ENCODE data around the gene TEX47.

The TEX47 gene

DNA sequence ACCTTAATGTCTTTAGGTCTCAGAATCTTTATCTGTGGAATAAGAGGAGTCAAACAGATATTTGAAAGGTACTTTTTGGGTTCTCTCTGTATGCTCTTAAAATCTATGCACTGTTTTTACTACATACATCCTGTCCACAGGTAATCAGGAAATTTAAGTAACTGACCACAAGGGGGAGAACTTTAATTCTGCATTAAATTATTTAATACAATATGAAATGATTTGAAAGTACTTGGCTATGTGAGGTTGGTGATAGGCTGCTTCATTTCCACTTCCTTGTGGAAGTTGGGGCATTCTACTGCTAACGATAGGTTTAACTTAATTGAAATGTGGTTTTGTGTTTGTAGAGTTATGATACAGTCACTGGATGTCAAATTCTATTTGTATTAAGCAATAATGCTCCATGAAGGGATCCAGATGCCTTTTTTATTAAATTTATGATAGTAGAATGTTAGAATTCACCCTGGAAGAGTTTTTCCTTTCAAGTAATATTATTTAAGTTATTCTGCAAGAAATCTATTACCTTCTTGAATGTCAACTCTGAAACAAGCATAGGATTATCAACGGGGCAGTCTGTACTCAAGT lies 6.0 kb downstream of the TEX47 start:
- Histone ChIP-seq H3K36me3 (no peaks in the 10 kb centered on the region), H3K9ac (no peak overlapping the region), H3K4me2 (no peak overlapping the region), H3K27ac (no peak overlapping the region), H4K20me1 (no peaks in the 10 kb centered on the region), H3K4me1 (no peaks in the 10 kb centered on the region), H3K4me3 (no peak overlapping the region), H3K9me3 (replicated peaks in 1 of 11) (no peaks in the 10 kb centered on the region), H3K27me3 (no peaks in the 10 kb centered on the region)
- no peak for TF ChIP-seq Cebpa-rat (IDR thresholded peaks at IDR 0.05)

DNA sequence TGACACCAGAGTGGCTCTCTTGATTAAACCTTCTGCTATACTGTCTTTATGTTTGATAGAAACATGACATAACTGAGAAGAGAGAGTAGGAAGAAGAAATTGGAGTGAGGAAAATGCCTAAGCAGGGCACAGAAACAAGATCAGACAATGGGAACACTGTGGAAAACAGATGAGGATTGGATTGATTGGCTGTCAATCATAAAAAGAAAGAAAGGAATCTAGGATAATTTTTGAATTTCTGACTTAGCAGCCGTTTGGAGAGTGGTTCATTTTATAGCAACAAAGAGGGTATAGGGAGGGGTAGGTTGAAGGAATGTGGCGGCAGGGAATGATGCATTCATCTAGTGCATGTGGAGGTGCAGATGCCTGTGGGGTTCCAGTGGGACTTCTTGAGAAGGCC lies 7.8 kb downstream of the TEX47 start:
- Histone ChIP-seq H3K4me3 (no peak overlapping the region), H3K4me1 (no peaks in the 10 kb centered on the region), H3K9me3 (replicated peaks in 1 of 11) (no peaks in the 10 kb centered on the region), H3K27ac (no peak overlapping the region), H3K36me3 (no peaks in the 10 kb centered on the region), H3K9ac (no peak overlapping the region), H3K4me2 (no peak overlapping the region), H3K27me3 (no peaks in the 10 kb centered on the region), H4K20me1 (no peaks in the 10 kb centered on the region)
- TF ChIP-seq Cebpa-rat (IDR thresholded peaks at IDR 0.05): no peak

DNA sequence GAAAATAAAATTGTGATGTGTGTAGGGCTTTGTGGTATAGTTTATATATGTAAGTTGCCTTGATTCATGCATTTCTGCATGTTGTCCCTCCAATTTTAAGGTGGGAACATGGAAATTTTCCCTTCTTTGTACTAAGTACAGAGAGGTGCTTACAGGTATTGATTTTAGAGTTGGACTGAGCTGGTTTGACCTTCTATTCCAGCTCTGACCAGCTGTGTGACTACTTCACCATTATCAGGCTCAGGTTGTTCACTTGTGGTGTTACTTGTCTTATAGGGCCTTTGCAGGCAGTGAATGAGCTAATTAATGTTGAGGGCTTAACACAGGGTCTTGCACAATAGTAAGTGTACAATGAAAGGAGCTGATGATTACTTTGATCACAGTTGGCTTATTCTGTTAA lies 19.7 kb downstream of the TEX47 start:
- no peak overlapping the region for H3K9ac ChIP-seq
- H3K27ac ChIP-seq: no peak overlapping the region
- no peaks in the 10 kb centered on the region for H3K27me3 ChIP-seq
- no peaks in the 10 kb centered on the region for H3K36me3 ChIP-seq
- no peaks in the 10 kb centered on the region for H3K4me1 ChIP-seq
- H3K9me3 ChIP-seq (replicated peaks in 1 of 11): no peaks in the 10 kb centered on the region
- H3K4me3 ChIP-seq: no peak overlapping the region
- H3K4me2 ChIP-seq: no peak overlapping the region
- no peak for TF ChIP-seq Cebpa-rat (IDR thresholded peaks at IDR 0.05)
- H4K20me1 ChIP-seq: no peaks in the 10 kb centered on the region

DNA sequence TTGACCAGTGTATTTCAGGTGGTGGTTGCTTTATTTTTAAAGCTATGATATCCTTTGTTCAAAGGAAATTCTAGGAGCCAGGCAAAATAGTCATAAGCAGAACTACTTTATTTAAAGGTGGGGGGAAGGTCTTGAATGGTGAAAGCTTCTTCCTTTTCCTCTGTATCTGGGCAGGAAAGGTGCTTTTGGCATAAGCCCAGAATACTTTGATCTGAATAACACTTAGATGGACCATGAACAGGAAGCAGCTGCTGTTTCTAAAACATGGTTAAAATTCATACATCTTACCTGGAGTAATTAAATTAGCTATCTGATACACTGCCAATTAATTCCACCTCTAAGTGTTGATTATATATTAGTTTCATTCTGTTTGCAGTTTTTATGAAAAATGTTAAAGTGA lies 22.8 kb downstream of the TEX47 start:
- no peaks in the 10 kb centered on the region for H3K9me3 ChIP-seq (replicated peaks in 1 of 11)
- H3K4me3 ChIP-seq: no peak overlapping the region
- H3K9ac ChIP-seq: no peak overlapping the region
- no peaks in the 10 kb centered on the region for H3K27me3 ChIP-seq
- H3K27ac ChIP-seq: no peak overlapping the region
- no peaks in the 10 kb centered on the region for H3K36me3 ChIP-seq
- no peaks in the 10 kb centered on the region for H4K20me1 ChIP-seq
- H3K4me1 ChIP-seq: no peaks in the 10 kb centered on the region
- TF ChIP-seq Cebpa-rat (IDR thresholded peaks at IDR 0.05): no peak
- H3K4me2 ChIP-seq: no peak overlapping the region

DNA sequence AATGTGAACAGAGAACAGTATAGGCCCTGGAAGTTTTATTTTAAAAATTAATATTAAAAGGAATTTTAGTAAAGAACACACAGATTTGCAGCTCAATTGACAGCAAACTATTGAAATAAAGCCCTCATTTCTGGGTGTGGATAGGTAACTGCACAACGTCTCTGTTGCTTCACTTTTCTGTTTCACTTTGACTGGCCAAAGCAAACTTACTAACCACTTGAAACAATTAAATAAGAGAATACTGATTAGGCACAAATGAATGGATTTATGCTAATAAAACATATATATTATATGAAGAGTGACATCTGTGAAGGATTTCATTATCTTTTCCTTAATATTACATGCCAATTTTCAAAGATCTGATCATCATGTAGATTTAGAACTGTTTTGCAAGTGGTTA lies 24.1 kb downstream of the TEX47 start:
- Histone ChIP-seq H4K20me1 (no peaks in the 10 kb centered on the region), H3K4me3 (no peak overlapping the region), H3K9ac (no peak overlapping the region), H3K36me3 (no peaks in the 10 kb centered on the region), H3K27ac (no peak overlapping the region), H3K27me3 (no peaks in the 10 kb centered on the region), H3K4me1 (no peaks in the 10 kb centered on the region), H3K4me2 (no peak overlapping the region), H3K9me3 (replicated peaks in 1 of 11) (no peaks in the 10 kb centered on the region)
- no peak for TF ChIP-seq Cebpa-rat (IDR thresholded peaks at IDR 0.05)

DNA sequence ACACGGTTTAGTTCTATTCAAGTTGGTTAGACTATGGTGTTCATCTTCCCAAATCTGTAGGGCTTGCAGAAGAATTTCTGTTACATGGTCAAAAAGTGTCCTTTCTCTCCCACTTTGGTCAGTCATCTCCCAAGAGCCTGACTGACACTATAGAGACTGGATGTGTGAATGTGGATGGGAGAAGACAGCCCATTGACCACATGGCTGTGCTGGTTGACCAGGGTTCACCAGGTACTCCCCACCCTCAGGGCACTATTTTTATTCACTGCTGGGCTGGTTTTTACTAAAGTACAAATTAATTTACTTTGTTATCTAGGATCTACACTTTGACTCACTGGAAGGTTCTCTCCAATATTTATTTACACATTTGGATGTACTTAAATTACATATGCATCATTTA lies 33.8 kb downstream of the TEX47 start:
- Histone ChIP-seq H3K4me3 (no peak overlapping the region), H3K4me2 (no peak overlapping the region), H3K9me3 (replicated peaks in 1 of 11) (peaks cover 0 to 11% (median 0%) of the 10 kb centered on the region in 11 experiments; a peak in 3 of 22 replicates), H3K4me1 (peaks cover 0 to 5% (median 0%) of the 10 kb centered on the region in 10 experiments; a peak in 3 of 20 replicates), H3K9ac (no peak overlapping the region), H4K20me1 (peaks cover 0 to 4% (median 0%) of the 10 kb centered on the region in 11 experiments; a peak in 2 of 22 replicates), H3K27me3 (peaks cover 41 to 54% (median 47%) of the 10 kb centered on the region in 11 experiments), H3K27ac (no peak overlapping the region), H3K36me3 (no peaks in the 10 kb centered on the region)
- no peak for TF ChIP-seq Cebpa-rat (IDR thresholded peaks at IDR 0.05)

DNA sequence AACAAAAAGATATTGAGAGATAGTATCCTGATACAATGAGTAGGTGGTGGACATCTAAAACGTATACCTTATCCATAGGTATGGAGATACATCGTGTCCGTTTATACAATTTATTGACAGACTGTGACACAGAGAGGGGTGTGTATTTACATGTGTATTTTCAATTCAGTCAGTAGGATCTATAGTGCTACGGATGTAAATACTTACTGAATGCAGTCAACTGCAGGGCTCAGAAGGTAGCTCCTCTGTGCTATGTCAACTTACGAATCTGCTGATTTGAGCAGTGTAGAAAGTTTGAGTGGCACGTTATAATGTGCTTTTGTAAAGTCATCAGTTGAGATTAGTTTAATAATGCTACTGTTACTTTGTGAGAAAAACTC lies 35.4 kb downstream of the TEX47 start:
- Histone ChIP-seq H3K4me1 (peaks cover 0 to 5% (median 0%) of the 10 kb centered on the region in 10 experiments; a peak in 3 of 20 replicates), H3K27me3 (peaks cover 41 to 61% (median 49%) of the 10 kb centered on the region in 11 experiments), H3K27ac (no peak overlapping the region), H3K9ac (no peak overlapping the region), H3K36me3 (no peaks in the 10 kb centered on the region), H3K4me3 (no peak overlapping the region), H3K4me2 (no peak overlapping the region), H4K20me1 (peaks cover 0 to 4% (median 0%) of the 10 kb centered on the region in 11 experiments; a peak in 2 of 22 replicates), H3K9me3 (replicated peaks in 1 of 11) (peaks cover 0 to 11% (median 0%) of the 10 kb centered on the region in 11 experiments; a peak in 3 of 22 replicates)
- no peak for TF ChIP-seq Cebpa-rat (IDR thresholded peaks at IDR 0.05)

DNA sequence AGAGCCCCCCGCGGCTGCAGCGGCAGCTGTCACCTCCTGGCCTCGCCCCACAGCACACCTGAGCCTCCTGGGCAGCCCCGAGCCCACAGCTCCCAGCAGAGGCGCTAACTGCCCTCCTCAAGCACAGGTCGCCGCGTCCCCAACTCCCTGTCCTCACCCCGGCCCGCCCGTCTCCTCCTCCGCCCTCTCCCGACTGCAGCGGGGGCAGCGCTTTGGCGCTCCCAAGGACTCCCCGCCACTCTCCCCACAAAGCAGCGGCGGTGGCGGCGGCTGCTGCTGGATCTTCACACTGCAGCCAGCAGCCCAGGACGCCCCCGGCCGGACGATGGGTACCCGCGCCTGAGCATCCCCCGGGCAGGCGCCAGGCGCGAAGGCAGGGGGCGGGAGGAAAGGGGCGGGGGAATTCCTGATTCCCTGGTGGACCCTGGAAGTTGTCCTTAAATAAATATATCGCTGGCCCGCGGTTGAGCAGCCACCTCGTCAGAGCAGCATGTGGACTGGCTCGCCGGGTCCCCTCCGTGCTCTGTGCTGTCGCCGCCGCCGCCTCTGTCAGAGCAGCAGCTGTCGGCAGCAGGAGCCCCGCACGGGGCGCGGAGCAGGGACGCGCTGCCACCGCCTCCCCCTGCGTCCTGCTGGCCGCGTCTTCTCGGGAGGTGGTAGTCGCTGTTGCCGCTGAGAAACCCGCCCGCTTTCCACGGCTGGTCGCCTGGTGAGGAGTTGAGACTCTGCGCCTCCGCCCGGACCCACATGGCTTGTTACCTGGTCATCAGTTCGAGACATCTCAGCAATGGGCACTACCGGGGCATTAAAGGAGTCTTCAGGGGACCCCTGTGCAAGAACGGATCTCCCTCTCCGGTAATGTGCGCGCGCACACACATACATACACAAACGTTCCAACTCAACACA lies 36.1 kb downstream of the TEX47 start, which contains the start of gene ZNF804B:
TSS of gene ZNF804B (plus strand) at position 471 of the 906 bp plus-strand sequence. CDS start at position 748, 277 bp downstream.
- peaks cover 41 to 61% (median 49%) of the 10 kb centered on the region in 11 experiments for H3K27me3 ChIP-seq
- H3K9me3 ChIP-seq (replicated peaks in 1 of 11): peaks cover 0 to 11% (median 0%) of the 10 kb centered on the region in 11 experiments; a peak in 3 of 22 replicates
- no peak within 1 kb of the TSS for H3K27ac ChIP-seq
- peaks cover 0 to 4% (median 0%) of the 10 kb centered on the region in 11 experiments; a peak in 2 of 22 replicates for H4K20me1 ChIP-seq
- H3K36me3 ChIP-seq: no peaks in the 10 kb centered on the region
- peaks cover 0 to 5% (median 0%) of the 10 kb centered on the region in 10 experiments; a peak in 3 of 20 replicates for H3K4me1 ChIP-seq
- H3K4me3 ChIP-seq: peak within 1 kb of the TSS; percentile 42 to 63 (median 53)
- peak within 1 kb of the TSS in 1 of 11 experiments; percentile 23; a peak in 2 of 22 replicates for H3K9ac ChIP-seq
- TF ChIP-seq Cebpa-rat (IDR thresholded peaks at IDR 0.05): no peak
- H3K4me2 ChIP-seq: peak within 1 kb of the TSS; percentile 54 to 88 (median 68)

Measured in BLaER1 treated with 17β-estradiol and CSF1 and Interleukin-3, amounts not matched to agents 10 nM and 100 nM (cell line).